GM12878 (cell line): ENCODE measurements around the gene ASAP2. TPM values are rescaled to one million over a fixed set of nuclear protein-coding genes. Genes with fewer than 3 reads are reported as not detected.

Source experiments
- ATAC-seq: fragments of 200-7000 bp; cut with Tn5 transposase; 3 replicates; pipeline ENCODE4 v1.9.1; 2020; ENCODE audit warnings: mild to moderate bottlenecking, moderate library complexity
- BruUV-seq: library from RNA; stranded (reverse); fragments of 400-500 nt; replicated peaks from 2 replicates; lab custom pipeline; 2021; lab: Mats Ljungman, UMichigan
- CTCF ChIA-PET: fragments of 300-600 bp; sonication (Branson Sonifier 250); formaldehyde crosslinking; extraction: SDS; loops from one replicate; lab custom pipeline; 2021; ENCODE audit warnings: inconsistent platforms; lab: Yijun Ruan, JAX
- POLR2A ChIA-PET: fragments of 350-600 bp; formaldehyde crosslinking; extraction: SDS; loops from one replicate; lab custom pipeline; 2021; ENCODE audit warnings: inconsistent platforms; lab: Charles Lee
- RAD21 ChIA-PET: fragments of 300-600 bp; sonication (Branson Sonifier 250); formaldehyde crosslinking; loops from one replicate; lab custom pipeline; 2023; ENCODE audit warnings: antibody characterized with exemption; ENCODE audit not compliant: unreplicated experiment; lab: Charles Lee
- SMC1A ChIA-PET: fragments of 300-600 bp; sonication (Branson Sonifier 250); formaldehyde crosslinking; loops from one replicate; lab custom pipeline; 2023; ENCODE audit not compliant: unreplicated experiment, uncharacterized antibody; lab: Charles Lee
- DNase-seq: peaks from one replicate; pipeline ENCODE4 v3.0.0-alpha.2; 2011; ENCODE audit warnings: low read depth, low spot score
- FAIRE-seq: peaks from 3 replicates; lab custom pipeline; 2011; peaks lifted over from hg19 to GRCh38; lab: Jason Lieb, UNC
- H2AFZ ChIP-seq: 2 replicates; pipeline ENCODE4 v1.6.0; 2011; ENCODE audit warnings: low read depth, low read length, control low read depth; ENCODE audit not compliant: control insufficient read depth
- H3K27ac ChIP-seq: 2 replicates; pipeline ENCODE4 v1.5.1; 2011; ENCODE audit warnings: control low read depth; ENCODE audit not compliant: control insufficient read depth, insufficient read depth
- H3K27me3 ChIP-seq, 2 experiments: replicated peaks in 1 of 2; 2 replicates each; pipeline versions ENCODE4 v1.6.0 to v1.6.1; 2011; ENCODE audit warnings: low read length in 1 of 2; ENCODE audit not compliant: control insufficient read depth in 2 of 2, insufficient read depth in 2 of 2
- H3K36me3 ChIP-seq, 2 experiments: 2 replicates each; pipeline ENCODE4 v1.5.1; 2011; ENCODE audit warnings: low read length in 1 of 2; ENCODE audit not compliant: control insufficient read depth in 2 of 2, insufficient read depth in 2 of 2
- H3K4me1 ChIP-seq: 2 replicates; pipeline ENCODE4 v1.6.1; 2011; ENCODE audit warnings: mild to moderate bottlenecking, low read length, moderate library complexity, mixed read lengths; ENCODE audit not compliant: control insufficient read depth, insufficient read depth
- H3K4me2 ChIP-seq: 2 replicates; pipeline ENCODE4 v1.6.0; 2011; ENCODE audit warnings: control low read depth; ENCODE audit not compliant: control insufficient read depth, insufficient read depth
- H3K4me3 ChIP-seq: fragments of 200-600 bp; sonication (generic); 2 replicates; pipeline ENCODE4 v1.5.1; 2016
- H3K79me2 ChIP-seq: 2 replicates; pipeline ENCODE4 v1.6.0; 2011; ENCODE audit warnings: low read length; ENCODE audit not compliant: control insufficient read depth, insufficient read depth
- H3K9ac ChIP-seq: 2 replicates; pipeline ENCODE4 v1.8.0; 2011; ENCODE audit warnings: low read length, control low read depth, mixed read lengths; ENCODE audit not compliant: control insufficient read depth, insufficient read depth
- H3K9me3 ChIP-seq: replicated peaks from 3 replicates; pipeline ENCODE4 v1.5.1; 2011; ENCODE audit warnings: mild to moderate bottlenecking, low read length; ENCODE audit not compliant: control insufficient read depth, insufficient read depth
- H4K20me1 ChIP-seq: 2 replicates; pipeline ENCODE4 v1.6.0; 2011; ENCODE audit not compliant: control insufficient read depth, insufficient read depth
- CHD1 ChIP-seq: IDR thresholded peaks from 2 replicates; pipeline ENCODE4 v1.6.1; 2012; ENCODE audit warnings: low read depth, low read length, improper control_type of control experiment
- CHD4 ChIP-seq: fragments of 200-600 bp; sonication (generic); IDR thresholded peaks from 2 replicates; pipeline ENCODE4 v1.6.1; 2016; ENCODE audit warnings: mild to moderate bottlenecking
- EED ChIP-seq: sonication (generic); IDR thresholded peaks from 2 replicates; pipeline ENCODE4 v1.6.1; 2016; ENCODE audit warnings: antibody characterized with exemption, low read depth
- JUNB ChIP-seq: IDR thresholded peaks from 2 replicates; pipeline ENCODE4 v1.6.1; 2016; ENCODE audit warnings: antibody characterized with exemption, mild to moderate bottlenecking
- KDM1A ChIP-seq: fragments of 200-600 bp; sonication (generic); IDR thresholded peaks from 2 replicates; pipeline ENCODE4 v1.6.1; 2016; ENCODE audit warnings: borderline replicate concordance
- MTA2 ChIP-seq: fragments of 450-650 bp; IDR thresholded peaks from 2 replicates; pipeline ENCODE4 v1.6.1; 2016; ENCODE audit warnings: low read depth, mild to moderate bottlenecking, moderate library complexity
- NR2C1 ChIP-seq: fragments of 450-650 bp; IDR thresholded peaks from 2 replicates; pipeline ENCODE4 v1.6.1; 2017; ENCODE audit warnings: antibody characterized with exemption, mild to moderate bottlenecking, moderate library complexity
- NR2C2 ChIP-seq: IDR thresholded peaks from 2 replicates; pipeline ENCODE4 v1.6.1; 2011; ENCODE audit warnings: borderline replicate concordance, low read depth; ENCODE audit not compliant: control insufficient read depth, insufficient read length
- NRF1 ChIP-seq: conservative IDR thresholded peaks from 2 replicates; pipeline ENCODE4 v1.6.1; 2011; ENCODE audit warnings: mild to moderate bottlenecking, low read depth, low read length, improper control_type of control experiment
- PBX3 ChIP-seq: IDR thresholded peaks from 2 replicates; pipeline ENCODE4 v1.6.1; 2011; ENCODE audit warnings: mild to moderate bottlenecking, low read depth, low read length, moderate library complexity; ENCODE audit not compliant: insufficient replicate concordance
- REST ChIP-seq: IDR thresholded peaks from 2 replicates; pipeline ENCODE4 v1.6.1; 2012; ENCODE audit warnings: mild to moderate bottlenecking, low read depth, low read length
- SIN3A ChIP-seq: IDR thresholded peaks from 2 replicates; pipeline ENCODE4 v1.6.1; 2012; ENCODE audit warnings: low read depth, low read length, improper control_type of control experiment
- SKIL ChIP-seq: fragments of 450-650 bp; IDR thresholded peaks from 2 replicates; pipeline ENCODE4 v1.6.1; 2017; ENCODE audit warnings: mild to moderate bottlenecking, low read depth, inconsistent platforms; ENCODE audit not compliant: poor library complexity, severe bottlenecking
- SUZ12 ChIP-seq: fragments of 200-600 bp; sonication (generic); IDR thresholded peaks from one replicate; pipeline ENCODE4 v1.6.1; 2018; ENCODE audit warnings: antibody characterized with exemption, mild to moderate bottlenecking; ENCODE audit not compliant: unreplicated experiment
- ZNF274 ChIP-seq: IDR thresholded peaks from one replicate; pipeline ENCODE4 v1.8.0; 2011; ENCODE audit not compliant: insufficient read length, insufficient read depth
- WGBS: methylation state at CpG from one replicate; pipeline ENCODE4 v1.1.6; 2016; ENCODE audit warnings: low lambda C conversion rate; ENCODE audit not compliant: insufficient replicate concordance, insufficient coverage; ENCODE audit errors: missing lambda C conversion rate; 5-methylcytosine and 5-hydroxymethylcytosine counted together
- in situ Hi-C: fragments of 300-500 bp; cut with MboI; formaldehyde crosslinking; loops from 9 replicates; pipeline ENCODE4 v1.14.3; 2018; ENCODE audit warnings: mixed read lengths
- intact Hi-C: fragments of 100-400 bp; cut with micrococcal nuclease; formaldehyde crosslinking; loops from one replicate; pipeline ENCODE4 v1.14.2; 2022; ENCODE audit not compliant: unreplicated experiment
- polyA plus RNA-seq, 11 experiments: library from polyadenylated mRNA; depleted of rRNA in 4 of 11; unstranded in 6 of 11; stranded (reverse) in 5 of 11; fragments of >200 nt; fragmentation: Nextera tagmentation in 4 of 11; fragmentation: Illumina TruSeq in 1 of 11; extraction: Ambion mirVana in 4 of 11; extraction: Trizol in 1 of 11; gene quantifications; 1 replicate in 1 of 11; 2 replicates in 10 of 11; pipeline versions ENCODE4 v1.2.1 to v1.2.3, GENCODE V29; 2011 to 2016; ENCODE audit warnings: inconsistent platforms in 2 of 11, missing spikeins in 2 of 11, low read depth in 1 of 11
- total RNA-seq, 4 experiments: library from RNA; depleted of rRNA in 3 of 4; stranded (reverse); fragments of >200 nt in 3 of 4; fragmentation: Illumina TruSeq in 1 of 4; extraction: Trizol in 1 of 4; gene quantifications; 2 replicates each; pipeline versions ENCODE4 v1.2.1 to v1.2.3, GENCODE V29; 2013 to 2021
- TF ChIP-seq, protein P1 (sequence below), 3 experiments: IDR thresholded peaks in 2 of 3; conservative IDR thresholded peaks in 1 of 3; 2 replicates each; pipeline ENCODE4 v1.5.1; 2011; ENCODE audit warnings: low read depth in 3 of 3, low read length in 3 of 3, mild to moderate bottlenecking in 3 of 3, control low read depth in 2 of 3, moderate library complexity in 2 of 3, inconsistent platforms in 1 of 3, mixed read lengths in 1 of 3; ENCODE audit not compliant: control insufficient read depth in 2 of 3, insufficient read depth in 1 of 3; ENCODE audit errors: extremely low read depth in 1 of 3

The ASAP2 gene
- total and polyA plus RNA-seq, 10 of the 15 experiments (the other 5 are each of a cell fraction or from before 2014, with no cell fraction given), result 0.05 to 0.27 (median 0.07) TPM; not detected in 4

GRCh38 chr2:9214873-9215272 is 8.3 kb downstream of the ASAP2 start:
- FAIRE-seq (no peak), ATAC-seq (no peak), DNase-seq (no peak)
- ChIA-PET RAD21 (no interaction called here), POLR2A (no interaction called here), CTCF (no interaction called here), SMC1A (no interaction called here)
- no peaks in the 10 kb centered on the region for H3K79me2 ChIP-seq
- BruUV-seq, result no TSS peak
- no peaks in the 10 kb centered on the region for H3K9me3 ChIP-seq
- H3K36me3 ChIP-seq, result no peaks in the 10 kb centered on the region
- WGBS, result 41% methylated on average over 8 of the region's 8 CpGs
- no peaks in the 10 kb centered on the region for H3K4me1 ChIP-seq
- intact Hi-C loops, result no loop called here
- H2AFZ ChIP-seq, result no peak overlapping the region
- H3K27ac ChIP-seq, result no peak overlapping the region
- no peak overlapping the region for H3K9ac ChIP-seq
- in situ Hi-C loops, result no loop called here
- no peak overlapping the region for H3K4me3 ChIP-seq
- H3K27me3 ChIP-seq, result no peaks in the 10 kb centered on the region; a peak in 1 of 4 replicates
- no peak overlapping the region for H3K4me2 ChIP-seq
- 0 out of 2 replicates have a peak, but pooled peaks cover 3% of the 10 kb centered on the region for H4K20me1 ChIP-seq
- TF ChIP-seq PBX3 (no peak), NRF1 (no peak), NR2C1 (no peak), NR2C2 (no peak), SIN3A (no peak), JUNB (no peak), CHD4 (no peak), ZNF274 (no peak), SUZ12 (no peak), KDM1A (no peak), REST (no peak), MTA2 (no peak), SKIL (no peak), EED (no peak), CHD1 (no peak)
- TF ChIP-seq, protein P1, sequence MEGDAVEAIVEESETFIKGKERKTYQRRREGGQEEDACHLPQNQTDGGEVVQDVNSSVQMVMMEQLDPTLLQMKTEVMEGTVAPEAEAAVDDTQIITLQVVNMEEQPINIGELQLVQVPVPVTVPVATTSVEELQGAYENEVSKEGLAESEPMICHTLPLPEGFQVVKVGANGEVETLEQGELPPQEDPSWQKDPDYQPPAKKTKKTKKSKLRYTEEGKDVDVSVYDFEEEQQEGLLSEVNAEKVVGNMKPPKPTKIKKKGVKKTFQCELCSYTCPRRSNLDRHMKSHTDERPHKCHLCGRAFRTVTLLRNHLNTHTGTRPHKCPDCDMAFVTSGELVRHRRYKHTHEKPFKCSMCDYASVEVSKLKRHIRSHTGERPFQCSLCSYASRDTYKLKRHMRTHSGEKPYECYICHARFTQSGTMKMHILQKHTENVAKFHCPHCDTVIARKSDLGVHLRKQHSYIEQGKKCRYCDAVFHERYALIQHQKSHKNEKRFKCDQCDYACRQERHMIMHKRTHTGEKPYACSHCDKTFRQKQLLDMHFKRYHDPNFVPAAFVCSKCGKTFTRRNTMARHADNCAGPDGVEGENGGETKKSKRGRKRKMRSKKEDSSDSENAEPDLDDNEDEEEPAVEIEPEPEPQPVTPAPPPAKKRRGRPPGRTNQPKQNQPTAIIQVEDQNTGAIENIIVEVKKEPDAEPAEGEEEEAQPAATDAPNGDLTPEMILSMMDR (IDR thresholded peaks at IDR 0.05 in 2 of 3, conservative IDR thresholded peaks at IDR 0.05 in 1 of 3; ENCODE audit: control insufficient read depth in 2 of 3, extremely low read depth in 1 of 3, insufficient read depth in 1 of 3, low read depth in 3 of 3, low read length in 3 of 3), result no peak
